LHCN-M2 (cell line): ENCODE data around the gene GRAMD1A. TPM values are rescaled to one million over a fixed set of nuclear protein-coding genes. Genes with fewer than 3 reads are reported as not detected.
"Not testable (repeated sequence)": the region's sequence is repeated elsewhere in the genome, so short reads cannot be mapped to it uniquely, and the experiment has no call there.

Source experiments
- DNase-seq: peaks from one replicate; pipeline ENCODE4 v3.0.0-alpha.2; 2012; ENCODE audit warnings: low read depth
- polyA plus RNA-seq: library from polyadenylated mRNA; unstranded; fragments of >200 nt; gene quantifications from one replicate; pipeline ENCODE4 v1.2.1, GENCODE V29; 2012; ENCODE audit warnings: missing spikeins
- total RNA-seq: library from RNA; depleted of rRNA; stranded (reverse); fragments of >200 nt; gene quantifications from 2 replicates; pipeline ENCODE4 v1.2.3, GENCODE V29; 2014; rRNA removed

The GRAMD1A gene
- 22.5 and 24.1 TPM in 2 replicates for total RNA-seq
- 30.1 TPM for polyA plus RNA-seq

GRCh38 chr19:34999498-35000337 lies at the start of gene GRAMD1A:
Gene GRAMD1A, plus strand, starts transcription at chr19:35000323. Its CDS starts 156 bp downstream, at chr19:35000479.
- DNase-seq: peak; percentile 78

GRCh38 chr19:34953092-34953491 lies 47.0 kb upstream of the GRAMD1A start:
- DNase-seq: no peak

- no peak for DNase-seq
Observed at GRCh38 chr19:34957830-34958751, 42.0 kb upstream of the GRAMD1A start.

GRCh38 chr19:34959021-34959420 lies 41.1 kb upstream of the GRAMD1A start:
- DNase-seq: no peak

- peak; percentile 96 for DNase-seq
Observed at GRCh38 chr19:34960103-34960805, 39.9 kb upstream of the GRAMD1A start.

GRCh38 chr19:34960940-34961679 lies 39.0 kb upstream of the GRAMD1A start:
- DNase-seq: no peak

- no peak for DNase-seq
Observed at GRCh38 chr19:34961775-34962686, 38.1 kb upstream of the GRAMD1A start.

- no peak for DNase-seq
Observed at GRCh38 chr19:34962687-34963572, 37.2 kb upstream of the GRAMD1A start.

- DNase-seq: peak; percentile 40
Observed at GRCh38 chr19:34963573-34964406, 36.3 kb upstream of the GRAMD1A start, which contains the start of gene ZNF792. Gene ZNF792, minus strand, starts transcription at chr19:34964229. Its CDS starts 567 bp downstream, at chr19:34963662.

- DNase-seq: no peak
Observed at GRCh38 chr19:34964598-34964997, 35.5 kb upstream of the GRAMD1A start.

GRCh38 chr19:34965505-34965904 lies 34.6 kb upstream of the GRAMD1A start:
- DNase-seq: not testable (repeated sequence)

- DNase-seq: no peak
Observed at GRCh38 chr19:34967551-34967950, 32.6 kb upstream of the GRAMD1A start.

GRCh38 chr19:34969721-34970120 lies 30.4 kb upstream of the GRAMD1A start:
- no peak for DNase-seq

- not testable (repeated sequence) for DNase-seq
Observed at GRCh38 chr19:34970185-34970780, 29.8 kb upstream of the GRAMD1A start.

GRCh38 chr19:34972163-34972705 lies 27.9 kb upstream of the GRAMD1A start:
- no peak for DNase-seq

GRCh38 chr19:34974646-34975045 lies 25.5 kb upstream of the GRAMD1A start:
- no peak for DNase-seq

GRCh38 chr19:34975056-34975455 lies 25.1 kb upstream of the GRAMD1A start:
- DNase-seq: no peak
